Mammary microvascular endothelial cell (primary cell): ENCODE results near the gene RGPD8. TPM values are rescaled to one million over a fixed set of nuclear protein-coding genes. Genes with fewer than 3 reads are reported as not detected.

Experiments
- total RNA-seq: library from RNA; depleted of rRNA; stranded (reverse); fragments of >200 nt; gene quantifications from 2 replicates; pipeline ENCODE4 v1.2.3, GENCODE V29; 2015

Gene RGPD8
- 1.5 and 2.1 TPM in 2 replicates for total RNA-seq

DNA sequence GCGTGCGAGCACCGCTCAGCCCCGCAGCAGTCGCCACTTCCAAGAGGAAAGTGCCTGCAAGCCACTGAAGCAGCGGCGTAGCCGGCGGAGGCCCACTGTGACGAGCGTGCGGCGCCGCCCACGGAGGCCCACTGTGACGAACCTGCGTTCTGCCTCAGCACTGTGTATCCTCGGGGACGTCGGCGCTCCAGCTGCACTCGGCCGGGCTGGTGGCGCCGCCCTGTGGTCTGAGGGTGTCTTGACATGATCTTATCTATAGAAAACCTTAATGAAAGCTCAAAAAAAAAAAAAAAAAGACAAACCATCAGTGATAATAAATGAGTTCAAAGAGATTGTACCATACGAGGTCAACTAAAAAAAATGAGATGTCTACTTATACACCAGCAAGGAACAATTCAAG, at the start of gene RGPD8:
Gene RGPD8, minus strand, starts transcription at position 166 of the 400 bp plus-strand sequence. CDS start 192 bp downstream, outside the sequence.

DNA sequence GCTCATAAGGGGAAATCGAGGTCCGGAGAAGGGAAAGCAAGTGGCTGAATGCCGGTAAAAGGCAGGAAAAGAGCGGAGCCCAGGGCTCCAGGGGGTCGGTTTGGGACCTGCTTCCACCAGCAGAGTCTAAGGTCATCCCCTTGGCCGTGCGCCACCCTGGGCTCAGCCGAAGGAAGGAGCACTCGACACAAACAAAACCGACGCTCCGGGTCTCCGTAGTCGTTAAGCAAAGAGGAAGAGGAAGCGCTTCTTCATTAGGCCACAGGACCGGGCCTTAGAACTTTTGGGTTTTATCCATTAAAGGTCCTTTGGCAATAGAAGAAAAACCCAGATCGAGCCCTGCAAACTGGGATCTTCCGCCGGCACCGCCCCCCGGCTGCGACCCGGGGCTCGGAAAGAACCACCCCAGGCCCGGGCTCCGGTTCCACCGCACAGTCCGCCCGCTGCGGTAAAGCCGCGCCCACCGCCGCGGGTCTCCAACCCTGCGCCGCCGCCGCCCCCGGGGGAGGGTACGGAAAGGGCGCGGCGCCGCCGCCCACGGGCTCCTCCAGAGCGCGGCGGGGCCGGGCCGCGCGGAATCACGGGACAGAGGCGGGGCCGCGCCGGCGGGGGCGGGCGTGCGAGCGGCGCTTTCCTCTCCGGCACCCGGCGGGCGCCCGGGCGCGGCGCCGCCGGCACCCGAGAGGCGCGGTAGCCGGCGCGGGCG, 48.2 kb upstream of the RGPD8 start, which contains the start of gene TTL:
Gene TTL, plus strand, starts transcription at position 629 of the 706 bp plus-strand sequence. CDS start 189 bp downstream, outside the sequence.

Other genes starting within 250 kb of the RGPD8 start
- gene ZC3H8, start 178.6 kb downstream of the RGPD8 start, total RNA-seq = 2.6 and 3.3 TPM in 2 replicates
- gene ZC3H6, start 158.0 kb downstream of the RGPD8 start, total RNA-seq = 1.2 TPM in 2 replicates
- gene TTL, start 48.5 kb upstream of the RGPD8 start, total RNA-seq = 28.0 and 31.7 TPM in 2 replicates
- gene POLR1B, start 108.8 kb upstream of the RGPD8 start, total RNA-seq = 13.2 and 13.7 TPM in 2 replicates
- gene CHCHD5, start 151.0 kb upstream of the RGPD8 start, total RNA-seq = 14.1 and 17.4 TPM in 2 replicates
- 67.3 and 78.7 TPM in 2 replicates for gene SLC20A1, start 212.3 kb upstream of the RGPD8 start, total RNA-seq